Stimulated activated CD8-positive, alpha-beta memory T cell treated with anti-CD3 and anti-CD28 coated beads, Interleukin-4, amount 100 ng/mL, for 48 hours (primary cell): ENCODE measurements around the gene PCNX4.
"Not testable (repeated sequence)": the region's sequence is repeated elsewhere in the genome, so short reads cannot be mapped to it uniquely, and the experiment has no call there.

Source experiments
- DNase-seq: peaks from one replicate; pipeline ENCODE4 v3.0.0-alpha.2; 2020

PCNX4 gene

GRCh38 chr14:60091550-60092525 is at the start of gene PCNX4:
TSS of gene PCNX4 (plus strand) at chr14:60091923. CDS start at chr14:60107639, 15,716 bp downstream.
- DNase-seq = peak; percentile 94

- DNase-seq = not testable (repeated sequence)
These were observed 43.7 kb upstream of the PCNX4 start for GRCh38 chr14:60047976-60048375.

GRCh38 chr14:60051721-60052221 is 40.0 kb upstream of the PCNX4 start:
- DNase-seq = no peak

DNA sequence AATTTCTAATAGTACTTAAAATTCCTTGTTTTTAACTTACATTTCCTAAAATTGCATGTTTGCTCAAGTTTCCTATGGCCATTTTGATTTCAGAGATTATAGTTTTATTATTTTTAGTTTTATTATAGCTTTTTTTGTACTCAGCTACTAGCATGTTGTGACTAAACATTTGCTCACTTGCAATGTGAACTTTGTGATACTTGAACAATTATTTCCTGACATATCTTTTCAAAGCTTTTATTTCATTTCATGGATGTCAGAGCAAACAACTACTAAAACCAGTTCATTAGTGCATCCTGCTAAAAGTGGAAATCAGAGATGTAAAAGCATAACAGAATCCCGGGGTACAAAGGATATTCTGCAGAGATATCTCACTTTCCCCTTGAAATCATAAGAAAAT is 33.6 kb upstream of the PCNX4 start:
- no peak for DNase-seq

GRCh38 chr14:60061371-60061770 is 30.4 kb upstream of the PCNX4 start:
- no peak for DNase-seq

DNA sequence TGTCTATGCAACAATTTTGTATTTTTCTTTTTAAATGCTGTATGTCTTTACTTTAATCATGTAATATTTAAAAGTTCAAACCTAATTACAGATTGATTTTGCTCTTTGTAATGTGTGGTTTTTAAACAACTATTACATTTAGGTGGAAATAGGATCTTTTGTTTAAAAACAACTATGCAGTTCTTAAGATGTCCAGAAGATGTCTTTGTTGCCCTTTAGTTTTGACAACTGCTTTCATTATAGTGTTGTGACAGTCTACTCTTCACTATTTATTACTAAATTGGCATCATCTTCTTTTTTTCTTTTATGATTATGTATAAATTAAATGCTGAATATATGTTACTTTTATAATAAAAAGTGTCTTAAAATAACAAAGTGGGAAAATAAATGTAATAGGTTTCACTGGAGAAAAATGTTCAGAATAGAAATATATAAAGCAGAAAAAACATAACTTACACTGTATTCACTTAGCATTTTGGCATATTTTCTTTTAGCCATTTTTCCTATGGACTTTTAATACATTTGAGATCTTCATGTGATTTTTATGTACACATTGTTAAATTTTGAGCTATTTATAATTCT is 27.1 kb upstream of the PCNX4 start:
- DNase-seq = no peak

- DNase-seq = no peak
These were observed 23.8 kb upstream of the PCNX4 start for GRCh38 chr14:60067882-60068281.

DNA sequence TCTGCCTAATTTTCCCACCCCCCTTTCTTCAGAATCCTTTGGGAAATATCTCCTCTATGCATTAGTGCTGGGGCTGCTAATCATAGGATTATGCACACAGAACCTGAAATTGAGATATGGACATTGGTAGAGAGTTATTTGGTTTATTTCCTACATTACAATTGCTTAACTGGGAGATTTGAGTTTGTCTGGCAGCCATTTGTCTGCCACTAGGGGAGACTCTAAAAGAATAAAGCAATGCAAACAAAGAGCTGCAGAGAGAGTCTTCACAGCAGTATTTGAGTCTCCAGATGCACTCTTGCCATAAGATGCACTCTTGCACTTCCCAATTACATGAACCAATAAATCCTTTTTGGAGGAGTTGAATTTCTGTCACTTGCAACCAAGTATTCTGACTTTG is 12.0 kb upstream of the PCNX4 start:
- no peak for DNase-seq

DNA sequence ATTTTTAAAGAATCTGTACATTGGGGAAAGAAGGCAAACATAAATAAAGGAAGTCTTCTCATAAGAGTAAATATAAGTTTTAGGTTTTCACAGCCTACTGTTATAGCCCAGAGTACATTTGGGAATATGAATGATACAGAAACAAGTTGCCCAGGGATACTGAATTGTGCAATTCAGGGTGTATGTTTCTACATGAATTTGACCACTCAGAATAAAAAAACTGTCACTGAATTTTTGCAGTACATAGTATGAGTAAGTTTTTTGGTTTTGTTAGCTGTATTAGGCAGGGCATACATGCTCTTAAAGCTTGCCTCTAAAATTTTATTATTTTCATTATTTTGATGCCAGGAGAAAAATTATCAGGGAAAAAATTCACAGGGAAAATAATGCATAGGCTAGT is 6.6 kb upstream of the PCNX4 start:
- no peak for DNase-seq

DNA sequence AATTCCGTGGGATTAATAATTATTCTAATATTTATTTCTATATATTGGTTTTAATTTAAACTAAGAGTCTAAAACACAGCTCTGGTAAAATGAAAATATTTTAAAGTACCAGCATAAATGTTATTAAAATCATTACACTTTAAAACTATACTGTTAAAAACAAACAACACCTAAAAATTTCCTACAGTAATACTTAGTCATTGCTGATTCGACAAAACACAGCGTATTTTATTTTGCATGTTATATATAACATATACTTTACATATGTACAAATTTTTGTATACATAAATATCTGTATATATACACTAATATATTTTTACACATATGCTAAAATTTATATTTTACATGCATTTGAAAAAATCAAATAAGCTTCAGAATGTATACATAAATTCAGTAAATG is 6.0 kb upstream of the PCNX4 start:
- DNase-seq = no peak

DNA sequence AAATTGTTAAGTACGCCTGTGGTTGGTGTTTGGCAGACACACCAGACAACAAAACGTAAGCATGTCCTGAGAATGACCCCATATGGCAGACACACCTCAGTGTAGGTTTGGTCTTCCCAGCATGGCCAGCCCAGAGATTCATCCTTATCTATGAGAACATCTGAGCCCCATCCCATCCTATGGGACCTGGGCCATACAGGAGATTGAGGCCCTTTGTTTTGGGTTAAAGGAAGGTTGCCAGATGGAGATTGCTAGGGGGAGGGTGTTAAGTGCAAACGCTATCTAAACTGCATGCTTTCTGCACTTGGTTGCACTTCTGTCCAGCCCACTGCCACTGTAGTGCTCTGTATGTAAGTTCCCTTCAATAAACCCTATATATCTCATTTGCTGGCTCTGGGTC is 4.1 kb upstream of the PCNX4 start:
- DNase-seq = no peak

- DNase-seq = no peak
These were observed 2.5 kb upstream of the PCNX4 start for GRCh38 chr14:60089221-60089620.

DNA sequence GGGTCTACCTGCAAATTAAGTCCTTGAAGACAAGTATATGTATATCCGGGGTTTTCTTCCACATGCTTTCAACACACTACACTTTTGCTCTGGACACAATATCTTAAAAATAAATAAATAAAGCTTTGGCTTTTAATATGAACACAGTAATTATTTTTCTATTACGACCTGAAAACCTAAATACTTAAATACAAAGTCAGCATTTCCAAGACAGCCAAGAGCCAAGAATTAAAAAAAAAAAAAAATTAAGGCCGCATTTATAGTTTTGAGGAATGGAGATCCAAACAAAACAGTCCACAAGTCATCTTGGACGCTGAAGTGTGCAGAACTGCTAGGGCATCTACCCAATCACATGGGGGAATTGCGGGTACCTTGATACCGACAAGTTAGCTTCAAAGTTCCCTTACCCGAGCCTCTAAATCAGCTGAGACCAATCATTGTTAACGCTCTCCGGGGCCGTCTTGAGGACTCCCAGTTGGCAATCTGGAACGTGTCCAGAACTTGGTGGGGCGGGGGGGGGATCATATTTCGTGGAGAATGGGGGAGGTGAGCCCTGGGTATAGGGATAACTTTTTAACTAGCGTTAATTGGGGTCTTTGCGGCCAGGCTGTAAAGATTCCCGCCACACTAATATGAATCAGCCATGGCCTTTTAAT is 731 bp upstream of the PCNX4 start:
- peak; percentile 28 for DNase-seq

DNA sequence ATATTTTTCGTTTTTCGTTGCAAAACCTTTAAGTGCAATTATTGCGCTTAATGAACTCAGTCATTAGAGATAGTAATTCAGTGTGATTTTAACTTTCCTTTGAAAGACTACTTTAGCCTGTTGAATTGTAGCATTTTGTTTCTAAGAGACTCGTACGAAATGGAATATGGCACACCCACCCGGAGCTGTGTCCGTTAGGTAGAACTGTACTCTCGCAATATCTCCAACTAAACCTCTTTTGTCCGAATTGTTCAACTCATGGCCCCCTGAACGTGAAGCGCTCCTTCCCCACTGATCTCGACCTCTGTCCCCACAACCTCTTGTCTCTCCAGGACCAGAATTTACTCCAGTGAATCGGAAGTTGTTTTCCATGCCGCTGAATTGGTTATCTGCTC is 800 bp downstream of the PCNX4 start:
- peak; percentile 33 for DNase-seq

DNA sequence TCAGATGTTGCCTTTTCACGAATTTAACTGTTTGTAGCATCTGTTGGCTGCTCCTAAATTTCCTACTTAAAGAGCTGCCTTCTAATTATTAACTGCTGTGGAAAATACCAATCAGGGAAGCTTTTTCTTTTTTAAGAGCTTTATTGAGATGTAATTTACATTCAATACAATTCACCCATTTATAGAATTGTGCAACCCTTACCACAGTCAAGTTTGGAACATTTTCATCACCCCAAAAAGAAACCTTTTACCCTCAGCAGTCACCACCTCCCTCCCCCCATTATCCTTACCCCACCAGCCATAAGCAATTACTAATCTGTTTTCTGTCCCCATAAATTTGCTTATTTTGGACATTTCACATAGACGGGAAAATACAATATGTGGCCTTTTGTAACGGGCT is 1.4 kb downstream of the PCNX4 start:
- DNase-seq = no peak

DNA sequence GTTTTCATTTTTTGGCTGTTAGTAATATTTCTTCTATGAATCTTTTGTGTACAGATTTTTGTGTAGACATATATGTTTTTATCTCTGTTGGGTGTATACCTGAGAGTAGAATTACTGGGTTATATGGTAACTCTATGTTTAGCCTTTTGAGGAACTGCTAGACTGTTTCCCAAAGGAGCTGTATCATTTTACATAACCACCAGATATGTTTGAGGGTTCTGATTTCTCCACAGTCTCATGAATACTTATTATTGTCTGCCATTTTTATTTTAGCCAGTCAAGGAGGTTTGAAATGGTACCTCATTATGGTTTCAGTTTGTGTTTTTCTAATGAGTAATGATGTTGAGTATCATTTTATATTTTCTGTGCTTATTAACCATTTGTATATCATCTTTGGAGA is 1.9 kb downstream of the PCNX4 start:
- DNase-seq = no peak

DNA sequence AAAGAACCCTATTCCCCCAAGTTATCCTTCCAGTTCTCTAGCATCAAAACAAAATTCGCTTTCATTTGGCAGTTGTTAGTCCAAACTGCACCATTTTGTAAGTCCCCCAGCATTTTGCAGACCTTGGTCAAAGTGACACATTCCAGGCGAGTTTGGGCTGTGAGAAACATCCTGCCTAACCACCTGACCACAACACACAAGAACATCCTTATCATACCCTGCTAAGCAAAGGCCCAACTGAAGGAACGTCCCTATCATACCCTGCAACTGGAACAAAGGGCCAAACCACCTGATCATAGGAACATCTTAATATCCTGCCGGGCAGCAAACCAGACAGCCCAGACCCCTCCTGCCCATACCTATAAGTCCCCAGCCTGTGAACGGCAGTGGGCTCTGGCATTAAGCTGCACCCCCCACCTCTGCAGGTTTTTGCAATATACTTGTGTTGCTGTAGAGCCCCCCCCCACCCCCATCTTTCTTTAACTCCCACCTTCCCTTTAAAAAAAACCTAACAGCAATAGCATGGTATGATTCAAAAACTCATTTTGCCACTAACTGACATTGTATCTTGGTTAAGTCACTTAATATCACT is 2.7 kb downstream of the PCNX4 start:
- peak; percentile 32 for DNase-seq

DNA sequence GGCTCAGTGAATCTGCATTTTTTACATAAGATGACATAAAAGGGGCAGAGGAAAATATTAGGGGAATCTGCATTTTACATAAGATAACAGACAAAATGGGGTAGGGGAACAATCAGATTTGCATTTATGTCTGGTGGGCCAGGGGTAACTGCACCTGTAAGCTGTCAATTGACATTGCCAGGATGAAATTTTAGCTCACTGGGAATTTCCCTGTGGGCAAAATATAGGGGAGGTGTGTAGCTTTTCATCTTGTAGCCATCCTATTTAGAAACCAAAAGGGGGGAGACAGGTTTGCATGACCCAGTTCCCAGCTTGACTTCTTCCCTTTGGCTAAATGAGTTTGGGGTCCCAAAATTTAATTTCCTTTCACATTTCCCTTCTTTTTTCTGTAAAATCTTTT is 3.5 kb downstream of the PCNX4 start:
- no peak for DNase-seq

- no peak for DNase-seq
These were observed 4.2 kb downstream of the PCNX4 start for GRCh38 chr14:60095781-60096450.

GRCh38 chr14:60097974-60098373 is 6.3 kb downstream of the PCNX4 start:
- DNase-seq = no peak

DNA sequence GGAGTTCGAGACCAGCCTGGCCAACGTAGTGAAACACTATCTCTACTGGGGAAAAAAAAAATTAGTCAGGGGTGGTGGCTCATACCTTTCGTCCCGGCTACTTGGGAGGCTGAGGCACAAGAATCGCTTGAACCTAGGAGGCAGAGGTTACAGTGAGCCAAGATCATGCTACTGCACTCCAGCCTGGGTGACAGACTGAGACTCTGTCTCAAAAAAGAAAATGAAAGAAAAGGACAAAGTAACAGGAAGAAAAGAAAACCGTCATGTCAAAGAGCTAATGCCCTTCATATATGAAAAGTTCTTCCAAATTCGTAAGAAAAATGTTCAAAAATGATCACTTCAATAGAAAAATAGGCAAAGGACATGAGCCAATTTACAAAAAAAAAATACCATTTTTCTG is 8.1 kb downstream of the PCNX4 start:
- not testable (repeated sequence) for DNase-seq

GRCh38 chr14:60101786-60102185 is 10.1 kb downstream of the PCNX4 start:
- no peak for DNase-seq

DNA sequence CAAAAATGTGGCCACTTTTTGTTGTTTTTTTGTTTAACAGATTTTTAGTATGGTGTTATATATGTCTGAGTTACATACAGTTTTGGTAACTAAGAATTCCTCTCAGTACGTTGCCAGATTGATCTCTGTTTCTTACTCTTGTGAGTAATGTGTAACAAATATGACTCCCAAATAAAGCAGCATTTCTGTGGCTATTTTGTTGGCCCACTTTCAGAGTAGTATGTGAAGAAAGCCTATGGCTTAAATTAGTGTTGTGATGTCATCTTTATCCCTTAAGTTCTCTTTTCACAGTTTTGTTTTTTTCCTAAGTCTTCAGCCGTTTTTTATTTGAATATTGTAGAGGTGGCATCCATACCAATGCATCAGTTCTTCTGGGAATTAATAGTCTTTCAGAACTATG is 10.7 kb downstream of the PCNX4 start:
- DNase-seq = no peak
